ENCODE data around the gene KSR2. TPM values are rescaled to one million over a fixed set of nuclear protein-coding genes. Genes with fewer than 3 reads are reported as not detected.

The KSR2 gene
- total RNA-seq, 1 experiment from 2014 or later = not detected

DNA sequence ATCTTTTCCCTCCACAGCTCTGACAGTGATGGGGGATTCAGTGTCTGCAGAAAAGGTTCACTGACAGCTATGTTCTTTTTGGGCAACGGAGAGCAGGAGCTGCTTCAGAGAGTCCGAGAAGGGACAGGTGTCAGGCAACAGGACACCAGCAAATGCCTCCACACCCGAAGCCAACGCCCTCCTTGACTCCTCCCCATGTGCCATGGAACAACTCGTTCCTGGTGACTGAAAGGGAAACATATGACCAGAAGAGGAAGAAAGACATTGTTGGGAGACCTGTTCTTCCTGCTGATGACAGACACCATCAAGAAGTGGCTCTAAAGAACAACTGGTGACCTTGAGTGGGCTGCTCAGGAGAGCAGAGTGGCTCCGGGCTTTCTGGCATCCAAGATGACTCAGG lies 435.1 kb downstream of the KSR2 start:
- ChIA-PET POLR2A (ENCODE audit: low non-redundant PET) (no interaction called here), CTCF (no interaction called here)
- no peaks in the 10 kb centered on the region for H3K9me3 ChIP-seq (ENCODE audit: low read depth, low read length, poor library complexity, severe bottlenecking)

DNA sequence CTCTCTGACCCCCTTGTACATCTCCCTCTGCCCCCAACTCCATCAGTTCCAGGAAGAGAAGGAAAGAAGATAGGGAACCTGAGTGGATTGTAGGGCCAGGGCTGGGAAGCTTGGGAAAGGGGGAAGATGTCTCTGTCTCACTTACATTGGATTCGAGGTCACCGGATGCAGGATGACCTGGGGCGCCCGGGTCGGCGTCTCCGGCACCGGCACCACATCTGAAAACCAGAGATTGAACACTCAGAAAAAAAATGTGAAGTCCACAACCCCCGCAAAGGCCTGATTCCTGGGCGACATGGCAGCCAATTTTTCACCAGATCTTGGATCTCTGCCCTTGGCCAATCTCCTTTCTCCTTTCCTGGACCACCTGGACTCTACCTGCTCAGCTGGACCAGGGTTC lies 438.0 kb downstream of the KSR2 start:
- no peaks in the 10 kb centered on the region for H3K9me3 ChIP-seq (ENCODE audit: low read depth, low read length, poor library complexity, severe bottlenecking)
- TF ChIP-seq, protein P1, sequence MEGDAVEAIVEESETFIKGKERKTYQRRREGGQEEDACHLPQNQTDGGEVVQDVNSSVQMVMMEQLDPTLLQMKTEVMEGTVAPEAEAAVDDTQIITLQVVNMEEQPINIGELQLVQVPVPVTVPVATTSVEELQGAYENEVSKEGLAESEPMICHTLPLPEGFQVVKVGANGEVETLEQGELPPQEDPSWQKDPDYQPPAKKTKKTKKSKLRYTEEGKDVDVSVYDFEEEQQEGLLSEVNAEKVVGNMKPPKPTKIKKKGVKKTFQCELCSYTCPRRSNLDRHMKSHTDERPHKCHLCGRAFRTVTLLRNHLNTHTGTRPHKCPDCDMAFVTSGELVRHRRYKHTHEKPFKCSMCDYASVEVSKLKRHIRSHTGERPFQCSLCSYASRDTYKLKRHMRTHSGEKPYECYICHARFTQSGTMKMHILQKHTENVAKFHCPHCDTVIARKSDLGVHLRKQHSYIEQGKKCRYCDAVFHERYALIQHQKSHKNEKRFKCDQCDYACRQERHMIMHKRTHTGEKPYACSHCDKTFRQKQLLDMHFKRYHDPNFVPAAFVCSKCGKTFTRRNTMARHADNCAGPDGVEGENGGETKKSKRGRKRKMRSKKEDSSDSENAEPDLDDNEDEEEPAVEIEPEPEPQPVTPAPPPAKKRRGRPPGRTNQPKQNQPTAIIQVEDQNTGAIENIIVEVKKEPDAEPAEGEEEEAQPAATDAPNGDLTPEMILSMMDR (conservative IDR thresholded peaks at IDR 0.05; ENCODE audit: low read depth, low read length) = no peak
- no peak for TF ChIP-seq EZH2 (IDR thresholded peaks at IDR 0.05; ENCODE audit: borderline replicate concordance, low read depth, low read length, poor library complexity, severe bottlenecking)
- H3K4me3 ChIP-seq (ENCODE audit: low read depth, low read length, poor library complexity, severe bottlenecking) = no peak overlapping the region
- H3K27ac ChIP-seq (ENCODE audit: low read depth, low read length, poor library complexity, severe bottlenecking) = no peak overlapping the region
- DNase-seq (ENCODE audit: low spot score) = no peak
- CTCF ChIA-PET = no interaction called here
- H3K4me1 ChIP-seq (ENCODE audit: insufficient read depth, low read length, poor library complexity, severe bottlenecking) = no peaks in the 10 kb centered on the region
- intact Hi-C loops (cut with micrococcal nuclease; ENCODE audit: unreplicated experiment) = no loop called here
- POLR2A ChIA-PET (ENCODE audit: low non-redundant PET) = no interaction called here
- no TSS peak for BruUV-seq (replicated peaks)
- H3K27me3 ChIP-seq (replicated peaks; ENCODE audit: insufficient read depth, low read depth, low read length, poor library complexity) = peaks cover 17% of the 10 kb centered on the region
- no peaks in the 10 kb centered on the region for H3K36me3 ChIP-seq (ENCODE audit: insufficient read depth, low read length, poor library complexity, severe bottlenecking)

More for the DNA sequence above, 435.1 kb downstream of the KSR2 start:
- H3K27ac ChIP-seq (ENCODE audit: low read depth, low read length, poor library complexity, severe bottlenecking) = no peak overlapping the region
- H3K4me1 ChIP-seq (ENCODE audit: insufficient read depth, low read length, poor library complexity, severe bottlenecking) = no peaks in the 10 kb centered on the region
- H3K36me3 ChIP-seq (ENCODE audit: insufficient read depth, low read length, poor library complexity, severe bottlenecking) = no peaks in the 10 kb centered on the region
- TF ChIP-seq, protein P1 (conservative IDR thresholded peaks at IDR 0.05; ENCODE audit: low read depth, low read length) = no peak
- no peak for TF ChIP-seq EZH2 (IDR thresholded peaks at IDR 0.05; ENCODE audit: borderline replicate concordance, low read depth, low read length, poor library complexity, severe bottlenecking)
- no peak overlapping the region for H3K4me3 ChIP-seq (ENCODE audit: low read depth, low read length, poor library complexity, severe bottlenecking)
- peaks cover 17% of the 10 kb centered on the region for H3K27me3 ChIP-seq (replicated peaks; ENCODE audit: insufficient read depth, low read depth, low read length, poor library complexity)
- BruUV-seq (replicated peaks) = no TSS peak
- no peak for DNase-seq (ENCODE audit: low spot score)
- intact Hi-C loops (cut with micrococcal nuclease; ENCODE audit: unreplicated experiment) = no loop called here

DNA sequence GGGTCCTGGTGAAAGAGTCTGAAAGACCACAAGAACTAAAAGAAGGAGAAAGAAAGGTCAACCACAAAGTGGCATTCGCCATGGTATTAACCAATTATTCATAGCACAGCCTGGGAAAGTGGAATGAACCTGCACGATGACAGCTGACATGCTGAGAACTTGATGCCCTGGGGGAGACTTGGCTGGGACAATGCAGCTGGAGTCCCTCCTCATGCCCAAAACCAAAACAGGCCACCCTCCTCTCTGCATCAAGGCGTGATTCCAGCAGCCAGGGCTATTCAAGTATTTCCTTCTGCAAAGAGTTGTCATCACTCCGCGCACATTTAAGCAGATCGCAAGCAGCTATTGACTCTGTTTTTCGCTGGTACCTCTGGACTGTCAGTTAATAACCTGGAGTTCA lies 440.3 kb downstream of the KSR2 start:
- Histone ChIP-seq H3K4me1 (ENCODE audit: insufficient read depth, low read length, poor library complexity, severe bottlenecking) (no peaks in the 10 kb centered on the region), H3K27ac (ENCODE audit: low read depth, low read length, poor library complexity, severe bottlenecking) (no peak overlapping the region), H3K36me3 (ENCODE audit: insufficient read depth, low read length, poor library complexity, severe bottlenecking) (no peaks in the 10 kb centered on the region), H3K27me3 (replicated peaks; ENCODE audit: insufficient read depth, low read depth, low read length, poor library complexity) (peaks cover 14% of the 10 kb centered on the region), H3K4me3 (ENCODE audit: low read depth, low read length, poor library complexity, severe bottlenecking) (no peak overlapping the region), H3K9me3 (ENCODE audit: low read depth, low read length, poor library complexity, severe bottlenecking) (no peaks in the 10 kb centered on the region)
- TF ChIP-seq EZH2 (IDR thresholded peaks at IDR 0.05; ENCODE audit: borderline replicate concordance, low read depth, low read length, poor library complexity, severe bottlenecking) = no peak
- TF ChIP-seq, protein P1 (conservative IDR thresholded peaks at IDR 0.05; ENCODE audit: low read depth, low read length) = no peak
- DNase-seq (ENCODE audit: low spot score) = no peak
- ChIA-PET POLR2A (ENCODE audit: low non-redundant PET) (no interaction called here), CTCF (no interaction called here)
- no TSS peak for BruUV-seq (replicated peaks)
- intact Hi-C loops (cut with micrococcal nuclease; ENCODE audit: unreplicated experiment) = no loop called here

Data from A673 (cell line).